Measurements from ENCODE around the gene RBFOX2.

RBFOX2 gene

DNA sequence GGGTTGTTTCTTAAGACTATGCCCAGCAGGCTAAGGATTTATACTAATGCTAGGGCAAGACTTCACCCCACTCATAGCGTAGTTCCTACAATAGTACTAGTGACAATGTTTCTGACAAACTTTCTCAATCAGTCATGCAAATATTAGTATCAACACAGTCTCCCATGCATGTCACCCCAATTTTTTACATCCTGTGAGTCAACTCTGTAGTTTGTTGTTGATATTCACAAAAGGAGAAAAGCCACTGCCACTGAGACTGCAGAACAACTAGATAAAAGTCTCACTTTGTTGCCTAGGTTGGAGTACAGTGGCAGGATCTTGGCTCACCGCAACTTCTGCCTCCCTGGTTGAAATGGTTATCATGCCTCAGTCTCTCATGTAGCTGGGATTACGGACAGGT is 155.2 kb downstream of the RBFOX2 start:
- in situ Hi-C loops (cut with HindIII; ENCODE audit: low sequenced_read_pairs) = no loop called here

DNA sequence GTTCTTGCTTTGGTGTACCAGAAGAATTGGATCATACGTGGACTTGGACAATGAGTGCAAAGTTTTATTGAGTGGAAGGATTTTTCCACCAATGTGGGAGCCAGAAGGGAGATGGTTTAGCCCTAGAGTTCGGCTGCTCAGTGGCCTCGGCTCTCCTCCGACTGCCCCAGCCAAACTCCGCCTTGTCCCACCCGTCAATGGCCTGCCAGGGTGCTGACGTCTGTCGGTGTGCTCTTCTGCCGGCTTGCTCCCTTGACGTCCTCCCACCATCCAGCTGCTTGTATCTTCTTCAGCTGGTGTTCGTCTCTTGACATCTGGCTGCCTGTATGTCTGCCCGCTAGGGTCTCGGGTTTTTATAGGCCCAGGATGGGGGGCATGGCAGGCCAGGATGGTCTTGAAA is 156.2 kb downstream of the RBFOX2 start:
- in situ Hi-C loops (cut with HindIII; ENCODE audit: low sequenced_read_pairs) = no loop called here

DNA sequence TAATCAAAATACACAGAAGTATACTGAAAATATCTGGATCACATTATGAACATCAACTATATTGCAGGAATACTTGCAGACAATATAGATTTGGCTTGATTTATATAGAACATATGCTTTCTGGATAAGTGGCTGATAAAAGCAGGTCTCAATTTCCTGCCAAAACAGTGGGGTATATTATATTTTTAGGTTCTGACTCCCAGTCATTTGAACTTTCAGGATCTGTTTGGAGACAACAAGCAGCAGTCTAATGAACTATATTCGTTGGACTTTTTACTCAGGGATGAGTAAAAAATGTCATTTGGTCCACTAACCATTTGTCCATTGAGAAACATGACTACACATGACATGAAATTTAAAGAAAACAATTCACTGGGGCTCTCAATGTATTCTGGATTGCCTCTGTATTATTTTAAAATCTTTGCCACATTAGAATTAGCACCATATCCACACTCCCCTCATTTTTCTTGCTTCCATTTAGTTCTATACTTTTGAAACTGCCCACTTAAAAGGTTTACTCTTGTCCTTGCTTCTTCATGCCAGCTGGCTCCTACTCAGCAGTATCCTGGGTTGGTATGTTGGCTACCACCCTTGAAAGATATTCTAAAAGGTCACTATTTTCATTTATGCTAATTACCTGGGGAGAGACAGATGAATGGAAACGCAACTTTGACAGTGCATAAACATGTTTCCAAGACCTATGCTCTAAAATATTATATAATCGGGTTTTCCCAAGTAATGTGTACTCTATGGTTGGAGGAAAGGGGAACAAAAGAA is 157.9 kb downstream of the RBFOX2 start:
- in situ Hi-C loops (cut with HindIII; ENCODE audit: low sequenced_read_pairs) = no loop called here

DNA sequence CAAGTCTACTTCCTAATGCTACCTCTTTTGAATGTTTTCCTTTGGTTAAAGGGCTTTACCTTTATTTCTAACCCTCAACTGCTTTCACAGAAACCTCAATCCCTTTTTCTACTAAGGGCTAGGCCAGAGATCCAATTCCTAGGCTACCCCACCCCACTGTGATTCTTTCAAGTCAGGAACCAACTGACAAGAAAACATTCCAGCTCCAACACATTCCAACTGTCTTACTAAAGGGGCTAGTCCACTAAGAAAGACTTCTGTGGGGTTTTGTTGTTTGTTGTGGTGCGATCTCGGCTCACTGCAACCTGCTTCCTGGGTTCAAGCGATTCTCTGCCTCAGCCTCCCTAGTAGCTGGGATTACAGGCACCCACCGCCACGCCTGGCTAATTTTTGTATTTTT is 159.7 kb downstream of the RBFOX2 start:
- in situ Hi-C loops (cut with HindIII; ENCODE audit: low sequenced_read_pairs) = no loop called here

DNA sequence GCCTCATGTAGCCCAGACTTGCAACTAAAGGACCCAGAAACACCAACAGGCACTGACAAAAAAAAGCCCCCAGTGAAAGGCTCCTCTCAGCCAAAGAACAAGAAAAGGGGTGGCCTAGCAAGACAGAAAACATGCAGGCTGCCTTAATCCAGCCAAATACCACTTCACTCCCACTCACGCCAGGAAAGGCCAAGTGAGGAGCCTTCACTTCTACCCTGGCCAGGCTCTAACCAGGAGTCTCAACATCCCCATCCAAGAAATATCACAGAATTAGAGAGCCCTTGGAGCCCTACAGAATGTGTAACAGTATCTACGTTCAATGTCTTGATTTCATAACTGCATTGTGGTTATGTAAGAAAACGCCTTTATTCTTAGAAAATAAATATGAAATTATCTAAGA is 162.0 kb downstream of the RBFOX2 start:
- in situ Hi-C loops (cut with HindIII; ENCODE audit: low sequenced_read_pairs) = no loop called here

DNA sequence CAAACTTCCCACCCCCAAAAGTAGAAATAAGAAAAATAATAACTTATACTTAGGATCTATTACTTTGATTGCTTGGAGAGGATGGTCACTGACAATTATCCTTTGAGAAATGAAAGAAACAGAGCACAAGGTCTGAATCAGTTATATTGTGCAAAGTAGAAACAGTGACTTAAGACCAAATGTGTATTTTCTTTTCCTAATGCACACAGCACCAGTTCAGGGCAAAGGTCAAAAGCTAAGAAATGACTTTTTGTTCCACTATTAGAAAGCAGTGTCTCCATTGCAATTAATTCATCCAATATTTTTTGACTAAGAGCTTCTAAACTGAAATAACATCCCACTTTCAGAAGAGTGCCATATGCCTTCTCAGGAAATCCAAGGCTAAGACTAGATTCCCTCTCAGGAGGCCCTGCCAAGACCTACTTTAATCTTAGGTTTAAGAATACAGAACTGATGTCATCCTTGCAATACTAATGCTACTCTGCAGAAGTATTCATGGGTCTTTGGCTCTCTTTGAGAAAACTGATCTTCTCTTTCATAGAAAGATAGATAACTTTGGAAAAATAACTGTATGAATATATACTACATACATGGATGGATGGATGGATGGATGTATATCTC is 164.0 kb downstream of the RBFOX2 start:
- in situ Hi-C loops (cut with HindIII; ENCODE audit: low sequenced_read_pairs) = no loop called here

DNA sequence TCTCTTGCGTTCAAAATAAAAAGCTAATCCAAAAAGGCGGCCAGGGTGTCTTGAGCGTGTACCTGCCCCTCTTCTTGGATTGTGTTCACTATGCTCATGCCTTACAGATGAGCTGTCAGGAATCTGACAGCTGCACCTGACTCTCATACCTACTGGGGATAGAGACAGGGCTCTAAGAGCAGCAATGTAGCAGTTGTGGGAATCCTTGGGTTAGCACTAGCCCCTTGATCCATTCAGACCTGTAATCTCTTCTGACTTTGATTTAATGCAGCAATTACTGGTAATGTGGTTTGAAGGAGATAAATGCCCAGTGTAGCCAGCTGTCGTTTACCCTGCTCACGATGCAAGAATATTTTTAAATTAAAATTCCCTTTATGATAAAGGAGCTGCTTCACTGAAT is 165.2 kb downstream of the RBFOX2 start:
- in situ Hi-C loops (cut with HindIII; ENCODE audit: low sequenced_read_pairs) = no loop called here

DNA sequence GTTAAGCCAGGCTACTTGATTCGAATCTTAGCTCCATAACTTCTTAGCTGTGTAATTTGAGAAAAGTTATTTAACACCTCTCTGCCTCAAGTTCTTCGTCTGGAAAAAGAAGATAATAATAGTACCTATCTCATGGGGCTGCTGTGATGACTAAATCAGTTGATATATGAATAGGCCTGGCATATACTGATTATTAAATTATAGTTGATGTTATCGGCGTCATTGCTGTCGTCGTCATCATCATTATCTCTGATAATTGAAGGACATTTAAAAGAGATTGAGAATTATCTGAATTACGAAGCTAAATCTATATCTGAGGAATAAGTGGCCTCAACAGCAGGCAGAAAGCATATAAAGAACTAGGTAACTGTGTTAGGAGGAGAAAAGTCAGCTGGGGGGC is 165.9 kb downstream of the RBFOX2 start:
- in situ Hi-C loops (cut with HindIII; ENCODE audit: low sequenced_read_pairs) = no loop called here

DNA sequence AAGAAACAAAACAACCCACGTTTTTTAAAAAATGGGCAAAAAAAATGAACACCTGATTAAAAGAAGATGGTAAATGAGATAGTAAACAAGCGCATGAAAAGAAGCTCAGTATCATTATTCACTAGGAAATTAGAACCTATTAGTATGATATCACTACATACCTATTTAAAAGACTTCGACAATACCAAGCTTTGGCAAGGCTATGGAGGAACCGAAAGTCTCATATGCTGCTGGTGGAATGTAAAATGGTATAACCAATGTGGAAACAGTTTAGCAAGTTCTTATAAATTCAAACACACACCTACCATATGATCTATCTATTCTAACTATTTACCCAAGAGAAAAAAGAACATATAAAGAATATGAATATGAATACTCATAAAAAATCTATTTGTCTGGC is 167.2 kb downstream of the RBFOX2 start:
- in situ Hi-C loops (cut with HindIII; ENCODE audit: low sequenced_read_pairs) = no loop called here

DNA sequence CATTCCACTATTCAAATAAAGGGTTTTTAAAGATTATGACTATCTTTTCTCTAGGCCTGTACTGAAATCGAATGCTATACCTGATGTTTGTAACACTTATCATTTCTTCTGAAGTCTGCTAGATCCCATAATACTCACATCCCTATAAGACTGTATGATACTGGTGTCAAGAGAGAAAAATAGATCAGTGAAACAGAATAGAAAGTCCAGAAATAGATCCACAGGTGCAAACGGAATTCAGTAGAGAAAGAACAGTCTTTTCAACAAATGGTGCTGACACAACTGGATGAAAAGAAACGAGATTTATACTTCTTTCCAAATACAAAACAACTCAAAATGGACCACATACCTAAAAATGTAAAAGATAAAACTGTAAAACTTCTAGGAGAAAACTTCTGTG is 167.8 kb downstream of the RBFOX2 start:
- in situ Hi-C loops (cut with HindIII; ENCODE audit: low sequenced_read_pairs) = no loop called here

DNA sequence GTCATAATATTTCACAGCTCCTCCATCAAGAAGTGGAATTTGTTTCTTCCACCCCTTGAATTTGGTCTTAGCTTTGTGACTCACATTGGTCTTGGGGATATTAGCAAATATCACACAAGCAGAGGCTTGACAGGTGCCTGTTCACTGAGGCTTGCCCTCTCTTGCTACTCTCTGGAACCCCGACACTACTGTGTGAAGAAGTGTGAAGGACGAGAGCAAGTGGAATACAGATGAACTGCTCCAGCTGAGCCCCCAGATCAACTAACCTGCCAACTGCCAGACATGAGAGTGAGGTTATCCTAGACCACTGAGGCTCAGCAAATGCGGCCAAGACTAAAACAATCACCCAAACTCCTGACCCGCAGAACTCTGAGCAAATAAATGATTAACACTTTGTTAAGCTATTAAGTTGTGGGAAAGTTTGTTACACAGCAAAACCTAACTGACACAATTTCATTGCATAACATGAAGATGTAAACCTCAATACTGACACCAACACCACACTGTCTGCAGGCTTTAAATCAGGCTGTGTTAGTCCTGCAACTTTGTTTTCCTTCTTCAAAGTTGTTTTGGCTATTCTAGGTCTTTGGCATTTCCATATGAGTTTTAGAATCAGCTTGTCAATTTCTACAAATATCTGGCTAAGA is 168.4 kb downstream of the RBFOX2 start:
- in situ Hi-C loops (cut with HindIII; ENCODE audit: low sequenced_read_pairs) = no loop called here

DNA sequence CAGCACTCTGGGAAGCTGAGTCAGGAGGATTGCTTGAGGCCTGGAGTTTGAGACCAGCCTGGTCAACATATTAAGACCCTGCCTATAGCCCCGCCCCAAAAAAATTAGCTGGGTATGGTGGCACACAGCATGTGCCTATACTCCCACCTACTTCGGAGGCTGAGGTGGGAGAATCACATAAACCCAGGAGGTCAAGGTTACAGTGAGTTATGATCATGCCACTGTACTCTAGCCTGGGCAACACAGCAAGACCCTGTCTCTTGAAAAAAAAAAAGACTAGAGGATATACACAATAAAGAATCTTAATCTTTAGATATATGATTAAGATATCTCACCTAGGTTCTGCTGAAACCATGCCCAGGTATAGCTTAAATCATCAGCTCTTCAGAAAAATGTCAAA is 174.3 kb downstream of the RBFOX2 start:
- in situ Hi-C loops (cut with HindIII; ENCODE audit: low sequenced_read_pairs) = no loop called here

DNA sequence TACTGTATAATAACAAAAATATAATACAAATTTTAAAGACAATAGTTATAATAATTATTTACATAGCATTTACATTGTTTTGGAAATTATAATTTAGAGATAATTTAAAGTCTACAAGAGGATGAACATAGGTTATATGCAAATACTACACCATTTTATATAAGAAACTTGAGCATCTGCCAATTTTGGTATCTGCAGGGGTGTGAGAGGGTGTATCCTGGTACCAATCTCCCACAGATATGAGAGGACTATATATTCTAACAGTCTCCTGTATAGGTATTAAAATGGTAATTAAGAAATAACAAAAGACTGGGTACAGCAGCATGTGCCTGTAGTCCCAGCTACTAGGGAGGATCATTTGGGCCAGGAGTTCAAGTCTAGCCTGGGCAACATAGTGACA is 176.5 kb downstream of the RBFOX2 start:
- in situ Hi-C loops (cut with HindIII; ENCODE audit: low sequenced_read_pairs) = no loop called here

DNA sequence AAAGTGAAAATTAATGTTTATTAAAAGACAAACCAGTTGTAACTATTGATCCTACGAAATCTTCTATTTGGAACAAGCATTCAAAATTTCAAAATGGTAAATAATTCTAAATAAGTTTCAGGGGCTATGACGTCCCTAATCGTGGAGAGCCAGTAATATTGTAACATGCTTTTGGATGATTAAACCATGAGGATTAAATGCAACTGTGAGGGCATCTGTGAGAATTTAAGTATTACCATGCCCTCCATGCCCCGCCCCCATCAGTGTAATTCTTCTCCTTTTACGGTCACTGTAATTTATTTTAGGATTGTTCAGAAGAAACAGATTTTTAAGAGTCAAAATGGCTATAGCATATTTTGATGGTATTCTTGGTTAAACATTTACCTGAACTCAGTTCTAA is 177.8 kb downstream of the RBFOX2 start:
- in situ Hi-C loops (cut with HindIII; ENCODE audit: low sequenced_read_pairs) = no loop called here

DNA sequence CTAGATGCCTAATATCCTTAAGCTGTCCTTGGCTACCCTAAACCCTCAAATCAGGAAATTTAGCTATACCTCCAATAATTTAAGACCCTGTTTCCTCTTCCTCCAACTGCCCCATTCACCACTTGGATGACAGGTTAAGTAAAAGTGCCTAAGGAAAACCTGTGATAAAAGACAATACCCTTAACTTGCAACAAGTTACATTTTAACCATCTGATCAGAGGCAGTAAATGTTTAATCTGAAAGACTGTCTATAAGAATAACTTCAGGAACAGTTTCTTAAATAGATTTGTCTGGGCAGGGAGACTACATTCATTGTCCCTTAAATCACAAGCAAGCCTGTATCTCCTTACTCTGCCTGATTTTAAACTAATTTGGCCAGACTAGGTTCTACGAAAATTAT is 181.8 kb downstream of the RBFOX2 start:
- in situ Hi-C loops (cut with HindIII; ENCODE audit: low sequenced_read_pairs) = loop anchor here (5.0 kb wide), 1 partner anchor 50 kb away; no protein-coding TSS in a partner anchor

DNA sequence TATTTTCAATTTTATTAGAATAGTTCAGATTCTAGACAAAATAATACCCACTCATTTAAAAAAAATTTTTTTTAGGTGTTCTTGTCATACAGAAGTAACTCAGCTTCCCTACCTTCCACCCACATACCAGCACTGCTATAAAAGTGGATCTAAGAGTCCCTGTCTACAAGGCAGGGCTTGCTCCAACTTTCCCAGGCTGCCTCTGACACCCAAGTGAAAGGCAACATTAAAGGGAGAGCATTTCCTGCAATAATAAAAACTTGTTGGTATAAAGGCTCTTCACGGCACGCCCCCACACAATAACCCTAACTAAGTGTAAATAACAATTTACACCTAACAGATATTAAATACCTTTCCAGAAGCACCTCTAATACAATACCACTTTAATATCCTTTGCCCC is 183.7 kb downstream of the RBFOX2 start:
- in situ Hi-C loops (cut with HindIII; ENCODE audit: low sequenced_read_pairs) = loop anchor here (5.0 kb wide), 1 partner anchor 52 kb away; no protein-coding TSS in a partner anchor

DNA sequence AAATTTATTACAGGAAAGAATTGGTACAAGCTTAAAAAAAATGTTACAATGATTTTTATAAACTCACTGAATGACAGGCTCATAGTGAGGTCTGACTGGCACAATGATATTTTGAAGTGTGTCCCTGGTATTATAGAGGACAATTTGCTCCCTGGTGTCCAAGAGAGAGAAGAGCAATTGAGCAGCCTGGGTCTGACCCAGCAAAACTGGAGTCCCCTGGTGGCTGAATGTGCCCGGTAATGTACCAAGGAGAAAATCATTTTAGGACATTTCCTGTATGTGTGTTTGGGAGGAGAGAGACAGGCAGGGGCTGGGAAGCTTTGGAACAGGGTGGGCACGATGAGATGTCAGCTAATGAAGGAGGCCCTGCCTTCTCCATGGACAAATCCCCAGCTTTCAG is 185.7 kb downstream of the RBFOX2 start:
- in situ Hi-C loops (cut with HindIII; ENCODE audit: low sequenced_read_pairs) = no loop called here

DNA sequence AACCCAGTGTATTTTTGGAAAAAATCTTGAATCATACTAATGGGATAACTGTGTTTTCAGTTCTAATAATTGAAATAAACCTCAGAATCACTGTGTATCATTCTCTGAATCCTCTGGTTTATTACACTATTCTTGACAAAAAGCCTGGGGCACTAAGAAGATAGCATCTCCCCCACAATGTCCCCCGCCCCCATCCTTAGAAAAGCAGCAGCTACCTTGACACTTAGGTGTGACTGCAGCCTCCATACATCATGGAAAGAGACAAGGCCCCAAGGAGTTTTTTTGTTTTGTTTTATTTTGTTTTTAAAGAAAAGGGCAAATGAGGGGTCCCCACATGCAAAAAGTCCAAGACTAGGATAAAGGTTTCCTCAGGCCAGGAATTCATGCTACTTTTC is 186.1 kb downstream of the RBFOX2 start:
- in situ Hi-C loops (cut with HindIII; ENCODE audit: low sequenced_read_pairs) = no loop called here

DNA sequence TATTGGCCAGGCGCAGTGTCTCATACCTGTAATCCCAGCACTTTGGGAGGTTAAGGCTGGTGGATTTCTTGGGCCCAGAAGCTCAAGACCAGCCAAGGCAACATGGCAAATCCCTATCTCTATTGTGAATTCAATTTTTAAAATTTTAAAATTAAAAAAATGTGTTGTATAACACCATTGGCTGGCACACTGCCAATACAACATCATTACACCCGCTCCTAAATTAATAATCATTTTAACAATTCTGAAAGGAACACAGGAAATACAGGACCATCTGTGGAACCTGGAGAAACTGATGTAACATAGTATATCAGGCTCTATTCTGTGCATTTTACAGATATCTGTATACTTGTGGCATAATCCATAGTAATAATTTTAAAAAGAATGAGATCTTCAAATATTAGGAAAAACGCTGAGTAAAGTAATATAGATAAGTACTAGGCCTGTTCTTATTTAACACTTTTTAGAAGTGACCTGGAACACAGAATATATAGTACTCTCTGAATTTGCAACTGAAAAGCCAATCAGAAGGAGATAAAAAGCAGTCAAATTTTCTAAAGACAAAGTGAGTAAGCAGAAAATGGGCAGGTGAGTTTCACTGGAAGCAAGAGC is 186.6 kb downstream of the RBFOX2 start:
- in situ Hi-C loops (cut with HindIII; ENCODE audit: low sequenced_read_pairs) = no loop called here

DNA sequence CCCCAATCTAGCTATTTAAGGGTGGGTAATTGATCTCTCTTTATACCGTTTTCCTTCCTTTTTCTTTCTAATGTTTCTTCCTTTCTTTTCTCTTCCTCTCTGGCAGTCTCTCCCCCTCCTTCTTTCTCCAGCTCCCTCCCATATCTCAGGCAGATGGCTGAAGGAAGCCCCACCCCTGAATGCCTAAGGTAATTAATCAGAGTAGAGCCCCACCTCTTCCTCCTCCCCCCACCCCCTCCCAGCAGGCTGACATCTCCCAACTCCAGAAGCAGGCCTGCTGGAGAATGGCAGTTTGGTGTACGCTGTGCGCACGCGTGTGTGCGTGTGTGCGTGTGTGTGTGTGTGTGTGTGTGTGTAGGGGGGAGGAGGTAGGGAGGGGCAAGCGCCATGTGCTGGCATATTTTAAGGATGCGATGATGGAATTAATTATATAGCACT is 188.3 kb downstream of the RBFOX2 start:
- in situ Hi-C loops (cut with HindIII; ENCODE audit: low sequenced_read_pairs) = no loop called here

DNA sequence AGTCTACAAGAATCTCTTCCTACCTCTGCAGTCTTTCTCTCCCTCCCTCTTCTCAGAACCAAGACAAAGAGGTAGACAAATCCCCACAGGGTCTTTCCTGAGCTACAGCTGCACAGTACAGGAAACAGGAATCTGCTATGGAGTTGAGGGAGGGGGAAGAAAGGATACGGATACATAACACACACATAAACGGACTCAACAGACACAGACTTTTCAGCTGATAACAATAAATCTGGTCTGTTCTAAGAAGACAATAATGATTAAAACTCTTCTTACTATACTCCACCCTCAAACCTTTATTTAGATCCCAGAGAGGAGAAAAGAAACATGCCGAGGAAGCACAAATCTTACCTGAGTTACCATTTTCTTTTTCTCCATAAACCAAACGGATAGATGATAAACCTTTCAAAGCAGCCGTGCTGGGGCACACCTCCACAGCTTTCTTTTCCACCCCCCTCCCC is 188.8 kb downstream of the RBFOX2 start:
- in situ Hi-C loops (cut with HindIII; ENCODE audit: low sequenced_read_pairs) = no loop called here

All from DLD1 (cell line).